Stimulated activated naive CD8-positive, alpha-beta T cell treated with anti-CD3 and anti-CD28 coated beads, Interleukin-15, amount 100 ng/mL, for 72 hours (primary cell): ENCODE measurements around the gene GPC4.
"Not testable (repeated sequence)": the region's sequence is repeated elsewhere in the genome, so short reads cannot be mapped to it uniquely, and the experiment has no call there.

Source experiments
- ATAC-seq: fragments of 150-1000 bp; cut with Tn5 transposase; 2 replicates; pipeline ENCODE4 v1.10.0; 2021; ENCODE audit warnings: mild to moderate bottlenecking, moderate library complexity
- DNase-seq, 2 donors: peaks; one replicate each; pipeline ENCODE4 v3.0.0; 2021 to 2022
- H3K27ac Mint-ChIP-seq, 2 donors: one replicate each; pipeline ENCODE4 v1.8.0; 2022; ENCODE audit warnings: mild to moderate bottlenecking in 2 of 2, mixed read lengths in 2 of 2, moderate library complexity in 2 of 2
- H3K27me3 Mint-ChIP-seq: one replicate; pipeline ENCODE4 v1.8.0; 2022; ENCODE audit warnings: mixed read lengths
- H3K4me1 Mint-ChIP-seq: one replicate; pipeline ENCODE4 v1.8.0; 2022; ENCODE audit warnings: mild to moderate bottlenecking, mixed read lengths
- H3K4me3 Mint-ChIP-seq, 2 donors: one replicate each; pipeline ENCODE4 v1.8.0; 2022; ENCODE audit warnings: mild to moderate bottlenecking in 2 of 2, mixed read lengths in 2 of 2, moderate library complexity in 1 of 2
- H3K9me3 Mint-ChIP-seq, 2 donors: one replicate each; pipeline ENCODE4 v1.8.0; 2022; ENCODE audit warnings: mixed read lengths in 2 of 2

GPC4 gene

GRCh38 chrX:133307637-133308498, 107.4 kb downstream of the GPC4 start:
- Mint-ChIP-seq H3K4me3 (no peak overlapping the region), H3K27me3 (peaks cover 10% of the 10 kb centered on the region), H3K27ac (no peak overlapping the region), H3K4me1 (no peaks in the 10 kb centered on the region), H3K9me3 (no peaks in the 10 kb centered on the region)
- ATAC-seq = no peak
- no peak for DNase-seq

- H3K4me3 Mint-ChIP-seq = no peak overlapping the region
- no peaks in the 10 kb centered on the region for H3K4me1 Mint-ChIP-seq
- H3K9me3 Mint-ChIP-seq = no peaks in the 10 kb centered on the region
- no peak overlapping the region for H3K27ac Mint-ChIP-seq
- no peak for DNase-seq
- peaks cover 6% of the 10 kb centered on the region for H3K27me3 Mint-ChIP-seq
- ATAC-seq = no peak
Observed at GRCh38 chrX:133307094-133307493, 108.2 kb downstream of the GPC4 start.

- no peaks in the 10 kb centered on the region for H3K9me3 Mint-ChIP-seq
- no peak overlapping the region for H3K4me3 Mint-ChIP-seq
- no peak overlapping the region for H3K27ac Mint-ChIP-seq
- no peaks in the 10 kb centered on the region for H3K27me3 Mint-ChIP-seq
- ATAC-seq = no peak
- DNase-seq = no peak
- H3K4me1 Mint-ChIP-seq = no peaks in the 10 kb centered on the region
Observed at GRCh38 chrX:133306316-133306715, 109.0 kb downstream of the GPC4 start.

GRCh38 chrX:133305348-133305747, 109.9 kb downstream of the GPC4 start:
- no peak for ATAC-seq
- Mint-ChIP-seq H3K27ac (no peak overlapping the region), H3K9me3 (no peaks in the 10 kb centered on the region), H3K4me3 (no peak overlapping the region), H3K4me1 (no peaks in the 10 kb centered on the region), H3K27me3 (no peaks in the 10 kb centered on the region)
- no peak for DNase-seq

GRCh38 chrX:133302775-133303445, 112.4 kb downstream of the GPC4 start:
- no peaks in the 10 kb centered on the region for H3K27me3 Mint-ChIP-seq
- H3K4me3 Mint-ChIP-seq = no peak overlapping the region
- H3K4me1 Mint-ChIP-seq = no peaks in the 10 kb centered on the region
- H3K27ac Mint-ChIP-seq = no peak overlapping the region
- DNase-seq (no peak), ATAC-seq (no peak)
- H3K9me3 Mint-ChIP-seq = no peaks in the 10 kb centered on the region

- DNase-seq (no peak), ATAC-seq (no peak)
- Mint-ChIP-seq H3K9me3 (no peaks in the 10 kb centered on the region), H3K4me1 (no peaks in the 10 kb centered on the region), H3K4me3 (no peak overlapping the region), H3K27ac (no peak overlapping the region), H3K27me3 (no peaks in the 10 kb centered on the region)
Observed at GRCh38 chrX:133300591-133300990, 114.7 kb downstream of the GPC4 start.

GRCh38 chrX:133297284-133297683, 118.0 kb downstream of the GPC4 start:
- no peaks in the 10 kb centered on the region for H3K4me1 Mint-ChIP-seq
- no peak overlapping the region for H3K27ac Mint-ChIP-seq
- DNase-seq (no peak), ATAC-seq (no peak)
- no peaks in the 10 kb centered on the region for H3K27me3 Mint-ChIP-seq
- H3K4me3 Mint-ChIP-seq = no peak overlapping the region
- no peaks in the 10 kb centered on the region for H3K9me3 Mint-ChIP-seq

- ATAC-seq (no peak), DNase-seq (no peak)
- no peak overlapping the region for H3K4me3 Mint-ChIP-seq
- H3K27ac Mint-ChIP-seq = no peak overlapping the region
- H3K9me3 Mint-ChIP-seq = no peaks in the 10 kb centered on the region
- no peaks in the 10 kb centered on the region for H3K4me1 Mint-ChIP-seq
- no peaks in the 10 kb centered on the region for H3K27me3 Mint-ChIP-seq
Observed at GRCh38 chrX:133294126-133294525, 121.2 kb downstream of the GPC4 start.

GRCh38 chrX:133290076-133290475, 125.2 kb downstream of the GPC4 start:
- H3K9me3 Mint-ChIP-seq = no peaks in the 10 kb centered on the region
- ATAC-seq (no peak), DNase-seq (no peak)
- H3K27ac Mint-ChIP-seq = no peak overlapping the region
- no peaks in the 10 kb centered on the region for H3K4me1 Mint-ChIP-seq
- no peak overlapping the region for H3K4me3 Mint-ChIP-seq
- no peaks in the 10 kb centered on the region for H3K27me3 Mint-ChIP-seq

GRCh38 chrX:133287860-133288259, 127.4 kb downstream of the GPC4 start:
- no peak for ATAC-seq
- Mint-ChIP-seq H3K9me3 (no peaks in the 10 kb centered on the region), H3K27ac (no peak overlapping the region), H3K27me3 (no peaks in the 10 kb centered on the region), H3K4me1 (no peaks in the 10 kb centered on the region), H3K4me3 (no peak overlapping the region)
- no peak for DNase-seq

- H3K27ac Mint-ChIP-seq = no peak overlapping the region
- H3K9me3 Mint-ChIP-seq = peaks cover 5 to 13% of the 10 kb centered on the region in 2 donors
- ATAC-seq (no peak), DNase-seq (no peak)
- no peaks in the 10 kb centered on the region for H3K4me1 Mint-ChIP-seq
- H3K27me3 Mint-ChIP-seq = peaks cover 8% of the 10 kb centered on the region
- H3K4me3 Mint-ChIP-seq = no peak overlapping the region
Observed at GRCh38 chrX:133285341-133285740, 129.9 kb downstream of the GPC4 start.

- not testable (repeated sequence) for H3K4me1 Mint-ChIP-seq, H3K4me3 Mint-ChIP-seq, H3K27ac Mint-ChIP-seq, H3K27me3 Mint-ChIP-seq, DNase-seq, ATAC-seq
- H3K9me3 Mint-ChIP-seq = peaks cover 16 to 20% of the 10 kb centered on the region in 2 donors
Observed at GRCh38 chrX:133279112-133279730, 136.1 kb downstream of the GPC4 start.

- DNase-seq (no peak), ATAC-seq (no peak)
- H3K4me3 Mint-ChIP-seq = no peak overlapping the region
- peaks cover 8% of the 10 kb centered on the region in 2 donors for H3K9me3 Mint-ChIP-seq
- no peaks in the 10 kb centered on the region for H3K27me3 Mint-ChIP-seq
- no peak overlapping the region for H3K27ac Mint-ChIP-seq
- H3K4me1 Mint-ChIP-seq = no peaks in the 10 kb centered on the region
Observed at GRCh38 chrX:133273180-133273579, 142.1 kb downstream of the GPC4 start.

- H3K4me3 Mint-ChIP-seq = no peak overlapping the region
- H3K27me3 Mint-ChIP-seq = no peaks in the 10 kb centered on the region
- H3K27ac Mint-ChIP-seq = no peak overlapping the region
- DNase-seq (no peak), ATAC-seq (no peak)
- no peaks in the 10 kb centered on the region for H3K9me3 Mint-ChIP-seq
- no peaks in the 10 kb centered on the region for H3K4me1 Mint-ChIP-seq
Observed at GRCh38 chrX:133269168-133269567, 146.1 kb downstream of the GPC4 start.

- DNase-seq (no peak), ATAC-seq (no peak)
- H3K27ac Mint-ChIP-seq = no peak overlapping the region
- no peaks in the 10 kb centered on the region for H3K27me3 Mint-ChIP-seq
- H3K4me3 Mint-ChIP-seq = no peak overlapping the region
- H3K9me3 Mint-ChIP-seq = no peaks in the 10 kb centered on the region
- H3K4me1 Mint-ChIP-seq = no peaks in the 10 kb centered on the region
Observed at GRCh38 chrX:133267621-133268020, 147.7 kb downstream of the GPC4 start.

GRCh38 chrX:133265331-133265730, 150.0 kb downstream of the GPC4 start:
- Mint-ChIP-seq H3K4me1 (no peaks in the 10 kb centered on the region), H3K27me3 (no peaks in the 10 kb centered on the region), H3K9me3 (no peaks in the 10 kb centered on the region), H3K27ac (no peak overlapping the region), H3K4me3 (no peak overlapping the region)
- ATAC-seq (no peak), DNase-seq (peak in 1 of 2 donors; percentile 0)
